T-helper 1 cell treated with Interleukin-12 subunit alpha and Interleukin-12 subunit beta and Interleukin-4 antibody, amounts not matched to agents 30 ng/mL and 1 ng/mL, for 36 hours (primary cell): ENCODE results near the gene PDILT. TPM values are rescaled to one million over a fixed set of nuclear protein-coding genes. Genes with fewer than 3 reads are reported as not detected.
"Not testable (repeated sequence)": the region's sequence is repeated elsewhere in the genome, so short reads cannot be mapped to it uniquely, and the experiment has no call there.

Experiments used
- intact Hi-C: fragments of 100-400 bp; cut with micrococcal nuclease; formaldehyde crosslinking; loops from one replicate; pipeline ENCODE4 v1.15.1; 2024
- total RNA-seq: library from RNA; stranded (reverse); gene quantifications from 2 replicates; pipeline ENCODE4 v1.2.3, GENCODE V29; 2022

Gene PDILT
- total RNA-seq, 1 donor from 2014 or later = not detected

GRCh38 chr16:20322696-20323095 is 81.8 kb downstream of the PDILT start:
- intact Hi-C loops = no loop called here

GRCh38 chr16:20321671-20322070 is 82.9 kb downstream of the PDILT start:
- intact Hi-C loops = no loop called here

GRCh38 chr16:20321051-20321450 is 83.5 kb downstream of the PDILT start:
- intact Hi-C loops = not testable (repeated sequence)

GRCh38 chr16:20320592-20320991 is 83.9 kb downstream of the PDILT start:
- intact Hi-C loops = no loop called here

GRCh38 chr16:20320178-20320577 is 84.4 kb downstream of the PDILT start:
- intact Hi-C loops = no loop called here

GRCh38 chr16:20319406-20319805 is 85.1 kb downstream of the PDILT start:
- intact Hi-C loops = no loop called here

- intact Hi-C loops = no loop called here
These were observed 86.1 kb downstream of the PDILT start for GRCh38 chr16:20318437-20318836.

- intact Hi-C loops = no loop called here
These were observed 86.5 kb downstream of the PDILT start for GRCh38 chr16:20318006-20318405.

- intact Hi-C loops = no loop called here
These were observed 87.4 kb downstream of the PDILT start for GRCh38 chr16:20317117-20317516.

GRCh38 chr16:20316715-20317114 is 87.8 kb downstream of the PDILT start:
- intact Hi-C loops = no loop called here

GRCh38 chr16:20315764-20316163 is 88.8 kb downstream of the PDILT start:
- intact Hi-C loops = no loop called here

GRCh38 chr16:20314575-20314974 is 90.0 kb downstream of the PDILT start:
- intact Hi-C loops = no loop called here

GRCh38 chr16:20313741-20314140 is 90.8 kb downstream of the PDILT start:
- intact Hi-C loops = no loop called here

- intact Hi-C loops = not testable (repeated sequence)
These were observed 91.9 kb downstream of the PDILT start for GRCh38 chr16:20312536-20313095.

GRCh38 chr16:20311548-20311947 is 93.0 kb downstream of the PDILT start:
- intact Hi-C loops = no loop called here

- intact Hi-C loops = no loop called here
These were observed 93.8 kb downstream of the PDILT start for GRCh38 chr16:20310421-20311395.

- intact Hi-C loops = no loop called here
These were observed 94.8 kb downstream of the PDILT start for GRCh38 chr16:20309786-20310185.

Other genes with a start within 250 kb of the PDILT start
- gene GP2, start 77.2 kb downstream of the PDILT start, total RNA-seq = not detected in 2 replicates
- gene UMOD, start 52.0 kb downstream of the PDILT start, total RNA-seq = not detected in 2 replicates
- gene ACSM5, start 4.8 kb upstream of the PDILT start, total RNA-seq = not detected in 2 replicates
- not detected in 2 replicates for gene ACSM2A, start 46.8 kb upstream of the PDILT start, total RNA-seq
- not detected in 2 replicates for gene ACSM2B, start 171.6 kb upstream of the PDILT start, total RNA-seq